ENCODE results near the gene RAPGEF4.

DNA sequence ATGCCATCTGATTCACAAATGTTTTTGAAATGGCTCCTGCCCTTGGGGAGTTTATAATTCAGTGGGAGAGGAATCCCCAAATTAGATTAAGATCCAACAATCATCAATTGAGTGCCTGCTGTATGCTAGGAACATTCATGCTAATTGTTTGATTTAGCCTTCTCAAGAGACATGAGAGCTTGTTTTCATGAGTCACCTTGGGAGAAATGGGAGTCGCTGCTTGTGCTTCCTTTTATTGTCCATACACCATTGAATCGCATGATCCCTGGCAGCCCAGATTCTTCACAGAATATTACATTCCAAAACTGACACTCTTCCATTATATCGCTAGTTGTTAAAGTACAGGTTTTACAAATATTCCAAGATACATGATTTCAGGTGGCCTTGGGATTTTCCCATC is 234.0 kb downstream of the RAPGEF4 start:
- TF ChIP-seq, protein P1, sequence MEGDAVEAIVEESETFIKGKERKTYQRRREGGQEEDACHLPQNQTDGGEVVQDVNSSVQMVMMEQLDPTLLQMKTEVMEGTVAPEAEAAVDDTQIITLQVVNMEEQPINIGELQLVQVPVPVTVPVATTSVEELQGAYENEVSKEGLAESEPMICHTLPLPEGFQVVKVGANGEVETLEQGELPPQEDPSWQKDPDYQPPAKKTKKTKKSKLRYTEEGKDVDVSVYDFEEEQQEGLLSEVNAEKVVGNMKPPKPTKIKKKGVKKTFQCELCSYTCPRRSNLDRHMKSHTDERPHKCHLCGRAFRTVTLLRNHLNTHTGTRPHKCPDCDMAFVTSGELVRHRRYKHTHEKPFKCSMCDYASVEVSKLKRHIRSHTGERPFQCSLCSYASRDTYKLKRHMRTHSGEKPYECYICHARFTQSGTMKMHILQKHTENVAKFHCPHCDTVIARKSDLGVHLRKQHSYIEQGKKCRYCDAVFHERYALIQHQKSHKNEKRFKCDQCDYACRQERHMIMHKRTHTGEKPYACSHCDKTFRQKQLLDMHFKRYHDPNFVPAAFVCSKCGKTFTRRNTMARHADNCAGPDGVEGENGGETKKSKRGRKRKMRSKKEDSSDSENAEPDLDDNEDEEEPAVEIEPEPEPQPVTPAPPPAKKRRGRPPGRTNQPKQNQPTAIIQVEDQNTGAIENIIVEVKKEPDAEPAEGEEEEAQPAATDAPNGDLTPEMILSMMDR (IDR thresholded peaks at IDR 0.05; ENCODE audit: low read depth, low read length, poor library complexity, severe bottlenecking) = no peak
- TF ChIP-seq EZH2phosphoT487 (IDR thresholded peaks at IDR 0.05; ENCODE audit: borderline replicate concordance, low read length) = no peak
